GM21390 (cell line): Measurements from ENCODE around the gene CLDN2.
"Not testable (repeated sequence)": the region's sequence is repeated elsewhere in the genome, so short reads cannot be mapped to it uniquely, and the experiment has no call there.

Experiments
- ATAC-seq: cut with Tn5 transposase; IDR thresholded peaks from one replicate; pipeline ENCODE4 v1.9.1; 2021; ENCODE audit not compliant: unreplicated experiment

Gene CLDN2

GRCh38 chrX:106955004-106955772 is 35.0 kb downstream of the CLDN2 start:
- no peak for ATAC-seq

GRCh38 chrX:106957856-106958255 is 37.7 kb downstream of the CLDN2 start:
- no peak for ATAC-seq

- no peak for ATAC-seq
Measured at GRCh38 chrX:106959901-106960300, 39.7 kb downstream of the CLDN2 start.

- ATAC-seq: no peak
Measured at GRCh38 chrX:106963111-106963510, 42.9 kb downstream of the CLDN2 start.

- no peak for ATAC-seq
Measured at GRCh38 chrX:106964290-106964689, 44.1 kb downstream of the CLDN2 start.

- not testable (repeated sequence) for ATAC-seq
Measured at GRCh38 chrX:106966547-106966946, 46.3 kb downstream of the CLDN2 start.

GRCh38 chrX:106972896-106973295 is 52.7 kb downstream of the CLDN2 start:
- ATAC-seq: no peak

- no peak for ATAC-seq
Measured at GRCh38 chrX:106973433-106974149, 53.4 kb downstream of the CLDN2 start.

GRCh38 chrX:106976416-106976815 is 56.2 kb downstream of the CLDN2 start:
- no peak for ATAC-seq
